Astrocyte (in vitro differentiated cells and primary cell): Measurements from ENCODE around the gene ZNF487. TPM values are rescaled to one million over a fixed set of nuclear protein-coding genes. Genes with fewer than 3 reads are reported as not detected.

Source experiments
- DNase-seq: peaks from one replicate; pipeline ENCODE4 v3.0.0-alpha.2; 2010; ENCODE audit warnings: low read depth
- FAIRE-seq: peaks from 2 replicates; lab custom pipeline; 2011; peaks lifted over from hg19 to GRCh38; lab: Jason Lieb, UNC
- H2AFZ ChIP-seq: 2 replicates; pipeline ENCODE4 v1.6.0; 2012; ENCODE audit warnings: low read depth, low read length, inconsistent platforms
- H3K27ac ChIP-seq: 2 replicates; pipeline ENCODE4 v1.5.1; 2011; ENCODE audit warnings: low read depth, low read length, inconsistent platforms
- H3K27me3 ChIP-seq: 2 replicates; pipeline ENCODE4 v1.6.0; 2011; ENCODE audit warnings: low read length, inconsistent platforms; ENCODE audit not compliant: insufficient read depth
- H3K36me3 ChIP-seq: 2 replicates; pipeline ENCODE4 v1.5.1; 2011; ENCODE audit warnings: low read length, inconsistent platforms; ENCODE audit not compliant: insufficient read depth
- H3K4me1 ChIP-seq: 2 replicates; pipeline ENCODE4 v1.5.1; 2011; ENCODE audit warnings: low read length, inconsistent platforms; ENCODE audit not compliant: insufficient read depth
- H3K4me2 ChIP-seq: 2 replicates; pipeline ENCODE4 v1.6.0; 2012; ENCODE audit warnings: low read length, inconsistent platforms
- H3K4me3 ChIP-seq: 2 replicates; pipeline ENCODE4 v1.5.1; 2011; ENCODE audit warnings: low read depth, mild to moderate bottlenecking, low read length, inconsistent platforms; ENCODE audit not compliant: insufficient read depth
- H3K79me2 ChIP-seq: 2 replicates; pipeline ENCODE4 v1.6.0; 2012; ENCODE audit warnings: mild to moderate bottlenecking, low read length, inconsistent platforms; ENCODE audit not compliant: insufficient read depth
- H3K9ac ChIP-seq: 2 replicates; pipeline ENCODE4 v1.6.0; 2012; ENCODE audit warnings: mild to moderate bottlenecking, low read length, inconsistent platforms
- H3K9me3 ChIP-seq: 2 replicates; pipeline ENCODE4 v1.5.1; 2012; ENCODE audit warnings: low read depth, mild to moderate bottlenecking, low read length, inconsistent platforms; ENCODE audit not compliant: insufficient read depth
- H4K20me1 ChIP-seq: 2 replicates; pipeline ENCODE4 v1.6.0; 2012; ENCODE audit warnings: low read length, inconsistent platforms; ENCODE audit not compliant: insufficient read depth
- H3K27ac Mint-ChIP-seq: one replicate; pipeline ENCODE4 v1.8.0; 2021; ENCODE audit warnings: mild to moderate bottlenecking, mixed read lengths; ENCODE audit not compliant: unreplicated experiment
- H3K27me3 Mint-ChIP-seq: one replicate; pipeline ENCODE4 v1.8.0; 2021; ENCODE audit warnings: low read depth, mixed read lengths; ENCODE audit not compliant: unreplicated experiment
- H3K36me3 Mint-ChIP-seq: one replicate; pipeline ENCODE4 v1.8.0; 2021; ENCODE audit warnings: low read depth, mixed read lengths; ENCODE audit not compliant: unreplicated experiment
- H3K4me1 Mint-ChIP-seq: one replicate; pipeline ENCODE4 v1.8.0; 2021; ENCODE audit warnings: low read depth, mixed read lengths; ENCODE audit not compliant: unreplicated experiment
- H3K4me3 Mint-ChIP-seq: one replicate; pipeline ENCODE4 v1.8.0; 2021; ENCODE audit warnings: mild to moderate bottlenecking, moderate library complexity, mixed read lengths; ENCODE audit not compliant: unreplicated experiment
- H3K9me3 Mint-ChIP-seq: one replicate; pipeline ENCODE4 v1.8.0; 2021; ENCODE audit warnings: mild to moderate bottlenecking, mixed read lengths; ENCODE audit not compliant: unreplicated experiment
- CTCF ChIP-seq: IDR thresholded peaks from 2 replicates; pipeline ENCODE4 v1.5.1; 2011; ENCODE audit warnings: low read depth, mild to moderate bottlenecking, inconsistent platforms, low read length, moderate library complexity; ENCODE audit not compliant: insufficient read depth
- EZH2 ChIP-seq: IDR thresholded peaks from 2 replicates; pipeline ENCODE4 v1.6.1; 2012; ENCODE audit warnings: mild to moderate bottlenecking, low read length, inconsistent platforms; ENCODE audit not compliant: insufficient read depth
- total RNA-seq: library from RNA; stranded (reverse); gene quantifications from 2 replicates; pipeline ENCODE4 v1.2.1, GENCODE V29; 2021

ZNF487 gene
- total RNA-seq, 1 donor from 2014 or later, result 2.8 TPM

GRCh38 chr10:43427166-43427825 is 9.6 kb upstream of the ZNF487 start:
- no peaks in the 10 kb centered on the region for H3K9me3 Mint-ChIP-seq
- no peaks in the 10 kb centered on the region for H3K79me2 ChIP-seq
- H3K4me3 Mint-ChIP-seq, result no peak overlapping the region

GRCh38 chr10:43430926-43431663 is 5.8 kb upstream of the ZNF487 start:
- Mint-ChIP-seq H3K4me1 (peaks cover under 1% of the 10 kb centered on the region), H3K9me3 (no peaks in the 10 kb centered on the region), H3K27me3 (no peaks in the 10 kb centered on the region), H3K27ac (no peak overlapping the region), H3K36me3 (peaks cover 2% of the 10 kb centered on the region), H3K4me3 (no peak overlapping the region)
- Histone ChIP-seq H3K4me1 (peaks cover under 1% of the 10 kb centered on the region), H3K9me3 (no peaks in the 10 kb centered on the region), H3K4me3 (no peak overlapping the region), H2AFZ (no peak overlapping the region), H4K20me1 (no peaks in the 10 kb centered on the region), H3K9ac (no peak overlapping the region), H3K79me2 (peaks cover 2% of the 10 kb centered on the region), H3K4me2 (no peak overlapping the region), H3K36me3 (no peaks in the 10 kb centered on the region), H3K27ac (no peak overlapping the region), H3K27me3 (no peaks in the 10 kb centered on the region)
- TF ChIP-seq EZH2 (no peak), CTCF (no peak)
- FAIRE-seq, result no peak
- no peak for DNase-seq

More at GRCh38 chr10:43427166-43427825, 9.6 kb upstream of the ZNF487 start:
- H3K27ac ChIP-seq, result no peak overlapping the region
- no peak overlapping the region for H3K4me3 ChIP-seq
- H3K36me3 Mint-ChIP-seq, result no peaks in the 10 kb centered on the region
- no peaks in the 10 kb centered on the region for H3K9me3 ChIP-seq
- DNase-seq (no peak), FAIRE-seq (no peak)
- no peaks in the 10 kb centered on the region for H3K36me3 ChIP-seq
- H3K27ac Mint-ChIP-seq, result no peak overlapping the region
- TF ChIP-seq CTCF, result no peak
- no peak for TF ChIP-seq EZH2
- H3K4me2 ChIP-seq, result no peak overlapping the region
- H3K9ac ChIP-seq, result no peak overlapping the region
- no peak overlapping the region for H2AFZ ChIP-seq
- H4K20me1 ChIP-seq, result no peaks in the 10 kb centered on the region
- no peaks in the 10 kb centered on the region for H3K27me3 ChIP-seq
- H3K27me3 Mint-ChIP-seq, result no peaks in the 10 kb centered on the region
- no peaks in the 10 kb centered on the region for H3K4me1 Mint-ChIP-seq
- H3K4me1 ChIP-seq, result no peaks in the 10 kb centered on the region
